Kidney epithelial cell (primary cell): ENCODE measurements around the gene TBCE. TPM values are rescaled to one million over a fixed set of nuclear protein-coding genes. Genes with fewer than 3 reads are reported as not detected.

Experiments
- DNase-seq: peaks from one replicate; pipeline ENCODE4 v3.0.0-alpha.2; 2010; ENCODE audit warnings: low read depth
- H3K27me3 ChIP-seq: 2 replicates; pipeline ENCODE4 v1.6.0; 2011; ENCODE audit warnings: low read length; ENCODE audit not compliant: control insufficient read depth, insufficient read depth
- H3K36me3 ChIP-seq: 2 replicates; pipeline ENCODE4 v1.5.1; 2011; ENCODE audit warnings: low read length; ENCODE audit not compliant: control insufficient read depth, insufficient read depth
- H3K4me3 ChIP-seq: 2 replicates; pipeline ENCODE4 v1.5.1; 2011; ENCODE audit warnings: low read depth, mild to moderate bottlenecking, control low read depth, low read length
- CTCF ChIP-seq: IDR thresholded peaks from 2 replicates; pipeline ENCODE4 v1.5.1; 2011; ENCODE audit warnings: mild to moderate bottlenecking, moderate library complexity, low read length, control low read depth, inconsistent platforms; ENCODE audit not compliant: insufficient read depth, poor library complexity, severe bottlenecking
- total RNA-seq: library from RNA; depleted of rRNA; stranded (reverse); fragments of >200 nt; gene quantifications from 2 replicates; pipeline ENCODE4 v1.2.3, GENCODE V29; 2015

The TBCE gene
- total RNA-seq, 1 donor from 2014 or later, result 24.7 TPM

DNA sequence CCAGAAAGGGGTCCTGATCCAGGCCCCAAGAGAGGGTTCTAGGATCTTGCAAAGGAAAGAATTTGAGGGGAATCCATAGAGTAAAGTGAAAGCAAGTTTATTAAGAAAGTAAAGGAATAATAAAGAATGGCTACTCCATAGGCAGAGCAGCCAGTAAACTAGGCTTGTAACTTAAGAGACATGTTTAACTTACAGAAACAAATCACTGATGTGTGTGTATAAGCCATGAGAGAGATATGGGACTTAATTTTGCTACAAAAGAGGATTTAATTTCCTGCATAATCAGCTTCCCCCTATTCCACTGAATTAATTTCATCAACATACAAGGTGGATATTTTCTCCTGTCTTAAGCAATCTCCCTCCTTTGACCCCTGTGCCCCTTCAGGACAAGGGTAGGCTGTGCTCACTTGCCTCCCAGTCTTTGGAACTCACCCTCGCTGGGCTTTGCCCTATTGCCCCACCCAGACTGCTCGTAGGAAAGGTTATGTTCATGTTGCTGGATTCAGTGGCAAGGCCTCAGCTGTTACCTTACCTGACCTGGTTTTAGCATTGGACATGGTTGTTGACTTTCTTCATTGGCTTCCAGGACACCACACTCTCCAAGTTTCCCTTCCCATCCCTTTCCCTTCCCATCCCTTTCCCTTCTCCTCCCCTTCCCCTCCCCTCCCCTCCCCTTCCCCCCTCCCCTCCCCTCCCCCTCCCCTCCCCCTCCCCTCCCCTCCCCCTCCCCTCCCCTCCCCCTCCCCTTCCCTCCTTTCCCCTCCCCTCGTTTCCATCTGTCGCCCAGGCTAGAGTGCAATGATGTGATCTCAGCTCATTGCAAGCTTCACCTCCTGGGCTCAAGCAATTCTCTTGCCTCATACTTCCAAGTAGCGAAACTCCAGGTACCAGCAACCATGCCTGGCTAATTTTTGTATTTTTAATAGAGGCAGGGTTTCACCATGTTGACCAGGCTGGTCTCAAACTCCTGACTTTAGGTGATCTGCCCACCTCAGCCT lies 44.6 kb downstream of the TBCE start:
- H3K27me3 ChIP-seq, result no peaks in the 10 kb centered on the region
- no peak overlapping the region for H3K4me3 ChIP-seq
- H3K36me3 ChIP-seq, result no peaks in the 10 kb centered on the region
- no peak for DNase-seq
- no peak for TF ChIP-seq CTCF

DNA sequence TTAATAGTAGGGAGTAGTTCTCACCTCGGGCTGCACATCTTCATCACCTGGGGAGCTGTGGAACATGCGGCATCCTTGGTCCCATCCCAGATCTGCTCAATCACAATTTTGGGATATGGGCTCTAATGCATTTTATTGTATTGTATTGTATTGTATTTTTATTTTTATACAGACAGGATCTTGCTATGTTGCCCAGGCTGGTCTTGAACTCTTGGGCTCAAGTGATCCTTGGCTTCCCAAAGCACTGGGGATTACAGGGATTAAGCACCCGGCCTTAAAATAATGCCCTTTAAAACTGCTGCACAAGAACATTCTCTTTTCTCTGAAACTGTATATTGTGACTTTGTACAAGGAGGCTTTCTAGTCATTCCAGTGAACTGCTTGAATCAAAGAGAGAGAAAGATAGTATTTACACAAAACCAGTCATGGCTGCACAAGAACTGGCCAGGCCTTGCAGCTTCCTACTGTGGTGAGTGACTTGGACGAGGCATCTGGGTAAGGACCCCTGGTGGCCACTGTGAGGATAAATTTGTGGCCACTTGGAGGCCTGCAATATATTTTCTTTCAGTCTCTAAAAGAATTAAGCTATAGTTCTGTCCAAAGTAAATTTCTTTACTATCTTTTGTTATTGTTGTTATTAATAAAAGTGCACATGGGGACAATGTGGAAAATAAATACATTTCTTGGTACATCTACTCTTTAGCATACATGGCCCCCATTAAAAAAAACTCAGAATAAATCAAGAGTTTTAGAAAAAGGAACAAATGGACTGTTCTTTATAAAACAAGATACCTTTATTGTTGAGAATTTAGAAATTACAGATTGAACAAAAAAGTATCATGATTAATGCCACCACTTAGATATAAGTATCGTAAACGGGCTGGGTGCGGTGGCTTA lies 48.0 kb downstream of the TBCE start:
- peak; percentile 76 for TF ChIP-seq CTCF
- Histone ChIP-seq H3K27me3 (no peaks in the 10 kb centered on the region), H3K36me3 (no peaks in the 10 kb centered on the region), H3K4me3 (no peak overlapping the region)
- DNase-seq, result no peak

GRCh38 chr1:235416662-235417049 lies 49.4 kb downstream of the TBCE start:
- H3K27me3 ChIP-seq, result no peaks in the 10 kb centered on the region
- no peak for DNase-seq
- TF ChIP-seq CTCF, result no peak
- no peak overlapping the region for H3K4me3 ChIP-seq
- no peaks in the 10 kb centered on the region for H3K36me3 ChIP-seq

- H3K27me3 ChIP-seq, result no peaks in the 10 kb centered on the region
- no peak for DNase-seq
- peak; percentile 80 for TF ChIP-seq CTCF
- no peak overlapping the region for H3K4me3 ChIP-seq
- no peaks in the 10 kb centered on the region for H3K36me3 ChIP-seq
Measured at GRCh38 chr1:235417086-235417697, 50.0 kb downstream of the TBCE start.

GRCh38 chr1:235421751-235422150 lies 54.5 kb downstream of the TBCE start:
- DNase-seq, result no peak
- no peak for TF ChIP-seq CTCF
- Histone ChIP-seq H3K4me3 (no peak overlapping the region), H3K27me3 (no peaks in the 10 kb centered on the region), H3K36me3 (no peaks in the 10 kb centered on the region)
